Colonic mucosa (tissue), 4 donors: ENCODE data around the gene IGF2R. TPM values are rescaled to one million over a fixed set of nuclear protein-coding genes. Genes with fewer than 3 reads are reported as not detected.

ENCODE experiments used
- DNase-seq: peaks from one replicate; pipeline ENCODE4 v3.0.0-alpha.2; 2020
- H3K27ac ChIP-seq: fragments of 200-600 bp; one replicate; pipeline ENCODE4 v1.8.0; 2021
- H3K27me3 ChIP-seq: fragments of 200-600 bp; one replicate; pipeline ENCODE4 v1.8.0; 2021
- H3K36me3 ChIP-seq: fragments of 200-600 bp; one replicate; pipeline ENCODE4 v1.8.0; 2021
- H3K4me1 ChIP-seq: fragments of 200-600 bp; one replicate; pipeline ENCODE4 v1.8.0; 2021; ENCODE audit warnings: mild to moderate bottlenecking
- H3K4me3 ChIP-seq: fragments of 200-600 bp; one replicate; pipeline ENCODE4 v1.8.0; 2021
- H3K9ac ChIP-seq, 2 donors: one replicate each; pipeline ENCODE4 v1.7.0; 2013; ENCODE audit warnings: control low read depth in 2 of 2, low read depth in 2 of 2, low read length in 2 of 2
- H3K9me3 ChIP-seq: fragments of 200-600 bp; one replicate; pipeline ENCODE4 v1.8.0; 2021
- intact Hi-C: fragments of 100-400 bp; cut with DNase I; formaldehyde crosslinking; loops from one replicate; pipeline ENCODE4 v1.14.1; 2022
- total RNA-seq, 2 donors: library from RNA; stranded (reverse); fragmentation: NEBNext Ultra II Directional in 1 of 2; extraction: Animal tissue kit (Norgen Biotek cat#: 25700) in 1 of 2; gene quantifications; one replicate each; pipeline ENCODE4 v1.2.1, GENCODE V29; 2021
- TF ChIP-seq, protein P1 (sequence below): fragments of 200-600 bp; IDR thresholded peaks from one replicate; pipeline ENCODE4 v1.8.0; 2022; ENCODE audit warnings: antibody characterized with exemption, mild to moderate bottlenecking
- donor health status: healthy.
- donor health status: DM: no; HTN: no; CAD: no.
- donor health status: DM: no; HTN: no; CAD: no.

IGF2R gene
- total RNA-seq, 2 donors from 2014 or later, result 73.8 to 84.4 TPM

DNA sequence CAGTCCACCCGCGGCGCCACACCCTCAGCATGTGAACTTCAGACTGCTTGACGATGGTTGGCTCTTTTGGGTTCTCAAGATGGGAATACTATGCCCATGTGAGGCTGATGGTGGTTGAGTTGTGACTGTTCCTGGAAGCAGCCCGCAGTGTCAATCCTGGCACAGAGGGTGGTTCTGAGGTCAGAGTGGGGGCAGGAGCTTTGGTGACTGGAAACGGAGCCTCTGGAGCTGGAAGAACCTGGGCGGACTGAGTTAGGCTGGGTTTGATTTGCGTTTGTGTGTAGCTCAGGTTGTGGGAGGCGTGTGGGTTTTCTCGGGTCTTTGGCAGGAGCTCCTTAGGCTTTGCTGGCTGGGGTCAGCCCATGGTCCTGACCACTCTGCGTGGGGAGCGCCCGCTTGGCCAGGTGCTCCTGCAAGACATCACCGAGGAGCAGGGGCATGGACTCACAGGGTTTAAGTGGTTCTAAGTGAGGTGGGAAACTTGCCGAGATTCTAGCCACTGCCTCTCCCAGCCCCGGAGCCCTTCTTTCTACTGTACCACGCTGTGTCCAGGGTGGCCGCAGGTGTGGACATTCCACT is 115.4 kb downstream of the IGF2R start:
- Histone ChIP-seq H3K36me3 (peaks cover 11% of the 10 kb centered on the region), H3K27ac (peak overlapping the region; percentile 47), H3K9ac (no peak overlapping the region), H3K9me3 (no peaks in the 10 kb centered on the region), H3K27me3 (no peaks in the 10 kb centered on the region), H3K4me3 (no peak overlapping the region), H3K4me1 (no peaks in the 10 kb centered on the region)
- TF ChIP-seq, protein P1, sequence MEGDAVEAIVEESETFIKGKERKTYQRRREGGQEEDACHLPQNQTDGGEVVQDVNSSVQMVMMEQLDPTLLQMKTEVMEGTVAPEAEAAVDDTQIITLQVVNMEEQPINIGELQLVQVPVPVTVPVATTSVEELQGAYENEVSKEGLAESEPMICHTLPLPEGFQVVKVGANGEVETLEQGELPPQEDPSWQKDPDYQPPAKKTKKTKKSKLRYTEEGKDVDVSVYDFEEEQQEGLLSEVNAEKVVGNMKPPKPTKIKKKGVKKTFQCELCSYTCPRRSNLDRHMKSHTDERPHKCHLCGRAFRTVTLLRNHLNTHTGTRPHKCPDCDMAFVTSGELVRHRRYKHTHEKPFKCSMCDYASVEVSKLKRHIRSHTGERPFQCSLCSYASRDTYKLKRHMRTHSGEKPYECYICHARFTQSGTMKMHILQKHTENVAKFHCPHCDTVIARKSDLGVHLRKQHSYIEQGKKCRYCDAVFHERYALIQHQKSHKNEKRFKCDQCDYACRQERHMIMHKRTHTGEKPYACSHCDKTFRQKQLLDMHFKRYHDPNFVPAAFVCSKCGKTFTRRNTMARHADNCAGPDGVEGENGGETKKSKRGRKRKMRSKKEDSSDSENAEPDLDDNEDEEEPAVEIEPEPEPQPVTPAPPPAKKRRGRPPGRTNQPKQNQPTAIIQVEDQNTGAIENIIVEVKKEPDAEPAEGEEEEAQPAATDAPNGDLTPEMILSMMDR, result no peak
- intact Hi-C loops, result loop anchor here (10.0 kb wide), 1 partner anchor 219 kb away; no protein-coding TSS in a partner anchor
- DNase-seq, result no peak

DNA sequence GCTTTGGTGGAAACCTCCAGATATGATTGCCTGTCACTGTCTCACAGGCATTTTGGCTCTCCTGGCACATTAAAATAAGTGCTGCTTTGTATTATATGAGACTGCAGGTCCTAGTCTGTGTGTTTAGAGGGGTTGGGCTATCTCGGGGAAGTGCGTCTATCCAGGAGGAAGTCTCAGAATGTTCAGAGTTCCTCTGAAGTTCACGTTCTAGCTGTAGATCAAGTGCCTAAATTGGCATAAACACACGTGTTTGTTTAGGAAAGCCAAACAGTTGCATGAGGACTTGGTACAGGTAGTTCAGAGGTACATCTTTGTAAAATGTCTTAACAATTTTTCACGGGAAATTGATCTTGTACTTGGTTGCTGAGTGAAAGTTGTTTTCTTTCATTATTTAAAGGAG is 116.3 kb downstream of the IGF2R start:
- intact Hi-C loops, result loop anchor here (10.0 kb wide), 1 partner anchor 220 kb away; no protein-coding TSS in a partner anchor
- Histone ChIP-seq H3K27me3 (no peaks in the 10 kb centered on the region), H3K4me1 (peaks cover 4% of the 10 kb centered on the region), H3K36me3 (peaks cover 2% of the 10 kb centered on the region), H3K9me3 (no peaks in the 10 kb centered on the region), H3K4me3 (no peak overlapping the region), H3K27ac (peak overlapping the region; percentile 47), H3K9ac (peak overlapping the region in 1 of 2 donors; percentile 19)
- no peak for DNase-seq
- TF ChIP-seq, protein P1, result no peak

- peak; percentile 80 for DNase-seq
- intact Hi-C loops, result loop anchor here (10.0 kb wide), 1 partner anchor 221 kb away; no protein-coding TSS in a partner anchor
- no peak overlapping the region for H3K4me3 ChIP-seq
- H3K36me3 ChIP-seq, result no peaks in the 10 kb centered on the region
- TF ChIP-seq, protein P1, result no peak
- H3K4me1 ChIP-seq, result peaks cover 5% of the 10 kb centered on the region
- no peaks in the 10 kb centered on the region for H3K9me3 ChIP-seq
- peak overlapping the region; percentile 47 for H3K27ac ChIP-seq
- H3K27me3 ChIP-seq, result no peaks in the 10 kb centered on the region
- H3K9ac ChIP-seq, result no peak overlapping the region
Measured at GRCh38 chr6:160085713-160086505, 117.0 kb downstream of the IGF2R start.

DNA sequence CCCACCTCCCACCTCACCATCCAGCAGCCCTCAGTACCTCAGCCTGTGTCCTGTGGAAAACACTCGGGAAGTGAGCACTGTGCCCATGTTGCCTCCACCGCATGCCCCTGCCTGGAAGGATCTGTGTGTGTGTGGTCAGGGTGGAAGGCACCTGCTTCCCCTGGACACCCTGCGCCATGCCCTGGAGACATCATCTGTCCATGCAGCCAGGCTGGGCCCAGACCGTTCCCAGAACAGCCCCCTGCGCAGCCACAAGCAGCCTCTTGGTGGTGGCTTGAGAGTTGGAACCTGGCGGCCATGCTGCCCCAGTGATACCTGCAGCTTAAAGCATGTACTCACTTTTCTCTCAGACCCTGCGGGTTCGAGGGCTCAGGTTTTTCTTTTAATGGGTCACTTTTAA is 117.9 kb downstream of the IGF2R start:
- no peaks in the 10 kb centered on the region for H3K9me3 ChIP-seq
- intact Hi-C loops, result loop anchor here (10.0 kb wide), 1 partner anchor 222 kb away; no protein-coding TSS in a partner anchor
- no peak for DNase-seq
- no peak overlapping the region for H3K9ac ChIP-seq
- H3K36me3 ChIP-seq, result peaks cover 3% of the 10 kb centered on the region
- H3K27me3 ChIP-seq, result no peaks in the 10 kb centered on the region
- peaks cover 5% of the 10 kb centered on the region for H3K4me1 ChIP-seq
- H3K27ac ChIP-seq, result no peak overlapping the region
- H3K4me3 ChIP-seq, result no peak overlapping the region
- TF ChIP-seq, protein P1, result no peak

- H3K4me1 ChIP-seq, result peaks cover 5% of the 10 kb centered on the region
- no peaks in the 10 kb centered on the region for H3K27me3 ChIP-seq
- intact Hi-C loops, result loop anchor here (10.0 kb wide), 1 partner anchor 223 kb away; no protein-coding TSS in a partner anchor
- H3K27ac ChIP-seq, result no peak overlapping the region
- H3K36me3 ChIP-seq, result peaks cover 3% of the 10 kb centered on the region
- no peaks in the 10 kb centered on the region for H3K9me3 ChIP-seq
- H3K9ac ChIP-seq, result no peak overlapping the region
- TF ChIP-seq, protein P1, result peak; percentile 60
- peak; percentile 79 for DNase-seq
- no peak overlapping the region for H3K4me3 ChIP-seq
Measured at GRCh38 chr6:160088069-160088783, 119.3 kb downstream of the IGF2R start.
